IPS-NIHi7 (cell line): Measurements from ENCODE around the gene EXOC3.

Source experiments
- DNase-seq: peaks from one replicate; pipeline ENCODE4 v3.0.0; 2012; ENCODE audit warnings: mixed read lengths; ENCODE audit errors: extremely low spot score

Gene EXOC3

DNA sequence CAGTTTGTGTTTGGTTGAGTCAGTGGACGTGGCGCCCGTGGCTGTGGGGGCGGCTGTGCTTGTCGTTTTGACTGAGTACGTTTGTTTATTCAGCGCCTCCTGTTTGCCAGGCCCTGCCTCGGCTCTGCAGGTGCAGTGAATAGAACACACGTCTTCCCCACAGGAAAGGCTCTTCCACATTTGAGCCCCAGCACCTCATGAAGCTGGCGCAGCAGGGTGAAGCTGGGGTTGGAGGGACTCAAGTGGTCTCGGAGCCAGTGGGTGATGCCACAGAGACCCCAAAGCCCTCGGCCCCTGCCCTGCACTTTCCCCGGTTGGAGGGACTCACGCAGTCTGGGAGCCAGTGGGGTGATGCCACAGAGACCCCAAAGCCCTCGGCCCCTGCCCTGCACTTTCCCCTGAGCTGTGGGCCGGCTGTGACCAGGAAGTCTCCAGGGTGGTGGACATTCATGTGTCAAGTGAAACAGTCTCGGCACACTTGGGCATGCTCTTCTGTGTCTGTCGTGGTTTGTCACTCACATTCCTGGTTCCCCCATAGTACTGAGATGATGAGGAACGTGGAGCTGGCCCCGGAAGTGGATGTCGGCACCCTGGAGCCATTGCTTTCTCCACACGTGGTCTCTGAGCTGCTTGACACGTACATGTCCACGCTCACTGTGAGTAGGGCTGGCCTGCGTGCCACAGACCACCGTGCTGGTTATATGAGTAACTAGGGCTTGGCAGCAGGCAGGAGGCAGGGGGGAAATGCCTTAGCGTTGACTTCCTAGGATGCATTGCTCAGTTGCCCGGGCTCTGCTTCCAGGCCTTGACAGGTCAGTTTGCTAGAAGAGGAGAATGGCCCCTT is 13.6 kb downstream of the EXOC3 start:
- no peak for DNase-seq

DNA sequence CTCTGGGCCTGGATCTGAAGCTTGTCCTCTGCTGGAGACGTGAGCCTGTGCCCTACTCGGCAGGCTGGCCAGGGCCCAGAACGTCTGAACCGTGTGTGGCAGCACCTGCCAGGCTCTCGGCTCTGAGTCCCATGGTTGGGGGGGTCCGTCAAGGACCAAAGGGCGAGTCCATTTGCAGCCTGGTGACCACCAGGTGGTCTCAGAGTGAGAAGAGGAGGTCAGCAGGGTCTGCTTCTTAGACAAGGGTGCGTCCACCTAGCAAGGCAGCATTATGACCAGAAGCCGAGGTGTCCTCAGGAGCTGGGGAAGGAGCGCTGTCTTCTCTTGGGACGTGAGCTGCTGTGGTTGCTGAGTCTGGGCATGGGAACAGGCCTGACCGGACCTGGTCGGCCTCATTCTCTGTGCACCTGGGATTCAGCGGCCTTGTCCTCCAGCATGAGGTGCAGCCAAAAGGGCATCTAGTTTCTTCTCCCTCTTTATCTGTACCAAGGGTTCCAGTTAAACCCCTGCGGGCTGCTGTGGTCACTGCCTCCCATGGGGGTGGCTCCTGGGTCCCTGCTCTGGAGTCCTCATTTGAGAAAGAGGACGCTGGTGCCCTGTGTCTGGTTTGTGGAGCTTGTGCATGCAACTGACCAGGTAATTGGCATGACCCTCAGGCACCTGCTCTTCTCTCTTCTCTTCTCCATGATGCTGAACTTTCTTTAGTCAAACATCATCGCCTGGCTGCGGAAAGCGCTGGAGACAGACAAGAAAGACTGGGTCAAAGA is 14.4 kb downstream of the EXOC3 start:
- no peak for DNase-seq

DNA sequence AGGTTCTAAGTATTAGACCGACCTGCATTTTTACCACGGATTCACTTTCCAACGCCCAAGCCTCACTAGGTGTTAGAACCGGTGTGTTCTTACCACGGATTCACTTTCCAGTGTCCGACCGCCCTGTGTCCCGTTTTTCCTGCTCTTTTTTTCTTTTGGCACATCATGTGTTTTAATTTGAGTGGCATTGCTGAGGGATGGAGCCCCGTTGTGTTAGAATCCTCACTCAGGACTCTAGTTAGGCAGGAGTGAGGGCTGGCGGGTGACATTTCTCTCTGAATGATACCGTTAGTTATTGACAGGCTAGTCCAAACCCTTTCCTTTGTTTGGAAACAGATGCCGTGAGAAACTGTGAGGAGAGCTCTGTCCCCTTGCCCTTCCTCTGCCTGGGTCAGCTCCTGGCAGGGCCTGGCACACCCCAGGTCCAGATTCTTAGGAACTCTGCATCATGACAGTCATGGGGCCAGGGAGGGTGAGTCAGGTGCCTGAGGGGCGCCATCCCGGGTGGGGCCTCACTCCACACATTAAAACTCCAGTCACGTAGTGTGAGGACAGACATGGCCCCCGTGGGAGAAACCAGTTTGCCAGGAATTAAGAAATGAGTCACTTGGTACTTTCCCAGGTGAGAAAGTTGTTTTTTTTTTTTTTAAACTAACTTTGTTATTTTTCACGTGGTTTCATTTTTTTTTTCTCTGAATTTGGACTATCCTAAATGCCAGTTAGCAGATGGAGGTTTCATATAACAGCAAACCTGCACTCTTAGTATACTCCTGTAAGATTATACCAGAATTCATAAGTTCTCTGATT is 15.8 kb downstream of the EXOC3 start:
- DNase-seq = no peak

DNA sequence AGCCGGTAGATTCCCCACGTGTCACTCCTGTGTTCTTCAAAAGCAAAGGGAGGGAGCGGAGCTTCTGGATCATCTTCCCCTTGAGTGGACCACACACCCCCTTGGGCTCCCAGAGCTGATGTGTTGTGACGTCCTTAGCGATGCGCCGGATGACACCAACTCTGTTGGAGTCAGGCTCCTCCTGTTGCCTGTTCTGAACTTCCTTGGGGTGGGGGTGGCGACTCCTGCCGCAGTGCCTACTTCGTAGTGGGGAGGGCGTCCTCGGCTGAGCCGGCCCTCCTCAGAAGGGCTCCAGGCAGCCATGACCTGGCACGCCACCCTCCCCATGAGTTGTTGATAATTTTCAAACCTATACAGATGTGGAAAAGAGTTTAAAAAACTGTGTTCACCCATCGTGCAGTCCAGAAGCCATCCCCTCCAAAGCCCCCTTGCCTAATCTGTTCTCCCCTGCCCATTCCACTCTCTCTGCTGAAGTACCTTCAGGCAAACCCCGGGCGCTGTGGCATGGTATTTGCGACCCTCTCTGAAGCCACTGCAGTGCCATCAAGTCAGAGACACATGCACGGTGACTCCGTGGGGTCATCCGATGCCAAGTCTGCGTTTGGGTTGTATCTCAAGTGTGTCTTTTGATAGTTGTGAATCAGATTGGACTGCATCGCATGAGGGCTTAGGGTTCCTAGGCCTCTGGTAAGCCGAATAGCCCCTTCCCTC is 16.7 kb downstream of the EXOC3 start:
- DNase-seq = no peak

DNA sequence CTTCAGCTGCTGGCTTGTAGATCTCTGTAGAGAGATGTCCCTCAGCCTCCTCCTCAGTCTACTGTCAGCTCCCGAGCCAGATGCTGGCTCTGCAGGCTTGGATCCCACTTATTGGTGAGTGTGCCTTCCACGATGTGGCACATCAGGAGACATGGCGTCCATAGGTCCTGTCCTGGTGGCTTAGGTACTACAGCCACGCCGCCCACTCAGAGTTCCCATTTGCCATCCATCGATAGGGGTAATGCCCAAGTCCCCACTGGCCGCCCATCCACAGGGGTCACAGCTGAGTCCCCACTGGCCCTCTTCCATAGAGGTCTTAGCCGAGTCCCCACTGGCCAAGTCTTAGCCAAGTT is 17.3 kb downstream of the EXOC3 start:
- DNase-seq = no peak

DNA sequence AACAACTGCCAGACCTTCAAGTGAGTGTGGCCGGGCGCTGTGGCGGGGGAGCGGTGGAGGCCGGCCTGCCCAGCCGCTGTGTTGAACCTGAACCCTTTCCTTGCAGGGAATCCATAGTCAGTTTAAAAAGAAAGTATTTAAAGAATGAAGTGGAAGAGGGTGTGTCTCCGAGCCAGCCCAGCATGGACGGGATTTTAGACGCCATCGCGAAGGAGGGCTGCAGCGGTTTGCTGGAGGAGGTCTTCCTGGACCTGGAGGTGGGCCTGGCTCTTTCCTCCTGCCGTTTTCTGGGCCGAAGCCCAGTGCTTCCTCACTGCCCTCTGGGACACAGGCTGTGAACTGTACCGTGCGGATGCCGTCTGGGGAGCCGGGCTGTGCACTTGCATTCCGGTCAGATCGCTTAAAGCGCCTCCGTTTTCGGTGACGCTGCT is 19.1 kb downstream of the EXOC3 start:
- no peak for DNase-seq

DNA sequence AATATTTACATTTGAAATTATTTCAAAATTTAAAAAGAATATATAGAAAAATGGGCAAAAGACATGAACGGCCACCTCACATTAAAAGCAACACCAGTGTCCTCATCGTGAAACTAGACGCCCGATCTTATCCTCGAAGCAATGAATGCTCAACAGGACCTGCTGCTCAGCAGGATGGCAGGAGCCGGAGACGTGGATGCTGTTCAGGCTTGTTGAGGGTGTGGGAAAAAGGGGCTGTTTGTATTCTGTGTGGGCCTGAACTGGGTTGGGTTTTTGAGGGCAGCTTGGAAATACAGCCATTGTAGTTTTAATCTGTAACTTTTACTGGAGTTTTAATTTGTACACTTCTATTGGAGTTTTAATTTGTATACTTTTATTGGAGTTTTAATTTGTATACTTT is 20.3 kb downstream of the EXOC3 start:
- no peak for DNase-seq

DNA sequence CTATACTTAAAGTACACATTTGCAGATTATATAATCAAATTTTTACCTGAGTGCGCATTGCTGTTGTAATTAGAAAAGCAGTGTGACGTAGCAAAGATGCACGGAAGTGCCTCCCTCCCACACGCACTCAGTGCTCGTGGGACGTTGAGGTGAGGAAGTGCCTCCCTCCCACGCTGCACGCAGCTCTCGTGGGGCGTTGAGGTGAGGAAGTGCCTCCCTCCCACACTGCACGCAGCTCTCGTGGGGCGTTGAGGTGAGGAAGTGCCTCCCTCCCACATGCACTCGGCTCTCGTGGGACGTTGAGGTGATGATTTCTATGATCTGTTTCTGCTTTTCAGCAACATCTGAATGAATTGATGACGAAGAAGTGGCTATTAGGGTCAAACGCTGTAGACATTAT is 21.0 kb downstream of the EXOC3 start:
- DNase-seq = no peak

DNA sequence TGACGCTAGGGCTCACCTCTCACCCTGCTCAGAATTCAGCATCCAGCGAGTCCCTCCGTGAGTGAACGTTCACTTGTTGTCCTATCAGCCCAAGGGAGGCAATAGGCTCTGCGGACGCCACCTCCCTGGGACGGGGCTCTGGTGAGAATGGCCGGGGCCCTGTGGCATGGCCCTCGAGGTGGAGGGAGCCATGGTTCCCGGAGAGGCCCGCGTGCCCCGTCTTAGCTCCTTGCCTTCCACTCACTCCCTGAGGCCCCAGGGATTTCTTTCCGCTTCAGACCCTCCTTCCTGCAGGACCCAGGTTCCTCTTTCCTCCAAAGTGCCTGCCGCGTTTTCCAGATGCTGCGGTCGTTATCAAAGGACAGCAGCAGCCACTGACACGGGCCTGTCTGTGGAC is 21.5 kb downstream of the EXOC3 start:
- DNase-seq = no peak

DNA sequence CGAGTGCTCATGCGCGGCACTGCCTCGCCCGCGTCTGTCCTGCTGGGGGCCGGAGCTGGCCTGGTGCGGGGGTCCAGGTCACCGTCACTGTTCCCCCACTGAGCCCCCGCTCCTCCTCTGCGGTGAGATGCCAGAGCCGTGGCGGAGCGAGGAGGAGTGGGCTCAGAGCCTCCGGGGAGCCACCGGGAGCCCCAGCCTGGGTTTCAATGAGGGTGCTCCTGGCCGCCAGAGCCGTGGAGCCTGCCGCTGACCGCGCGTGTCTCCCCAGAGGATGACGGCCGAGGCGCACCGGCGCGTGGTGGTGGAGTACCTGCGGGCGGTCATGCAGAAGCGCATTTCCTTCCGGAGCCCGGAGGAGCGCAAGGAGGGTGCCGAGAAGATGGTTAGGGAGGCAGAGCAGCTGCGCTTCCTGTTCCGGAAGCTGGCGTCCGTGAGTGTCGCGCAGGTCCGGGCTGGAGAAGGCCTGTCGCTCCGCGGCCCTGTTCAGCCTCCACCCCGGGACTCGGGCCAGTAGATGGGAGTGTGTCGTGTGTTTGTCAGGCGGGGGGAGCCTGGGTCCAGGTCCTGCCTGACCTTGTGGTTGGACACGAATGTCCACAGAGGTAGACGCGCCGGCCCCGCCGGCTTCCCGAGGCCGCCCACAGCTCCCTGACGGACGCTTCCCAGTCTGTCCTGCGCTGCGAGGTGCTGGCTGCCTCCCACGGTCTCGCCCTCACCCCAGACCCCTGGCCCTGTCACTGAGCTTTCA is 22.0 kb downstream of the EXOC3 start:
- no peak for DNase-seq

DNA sequence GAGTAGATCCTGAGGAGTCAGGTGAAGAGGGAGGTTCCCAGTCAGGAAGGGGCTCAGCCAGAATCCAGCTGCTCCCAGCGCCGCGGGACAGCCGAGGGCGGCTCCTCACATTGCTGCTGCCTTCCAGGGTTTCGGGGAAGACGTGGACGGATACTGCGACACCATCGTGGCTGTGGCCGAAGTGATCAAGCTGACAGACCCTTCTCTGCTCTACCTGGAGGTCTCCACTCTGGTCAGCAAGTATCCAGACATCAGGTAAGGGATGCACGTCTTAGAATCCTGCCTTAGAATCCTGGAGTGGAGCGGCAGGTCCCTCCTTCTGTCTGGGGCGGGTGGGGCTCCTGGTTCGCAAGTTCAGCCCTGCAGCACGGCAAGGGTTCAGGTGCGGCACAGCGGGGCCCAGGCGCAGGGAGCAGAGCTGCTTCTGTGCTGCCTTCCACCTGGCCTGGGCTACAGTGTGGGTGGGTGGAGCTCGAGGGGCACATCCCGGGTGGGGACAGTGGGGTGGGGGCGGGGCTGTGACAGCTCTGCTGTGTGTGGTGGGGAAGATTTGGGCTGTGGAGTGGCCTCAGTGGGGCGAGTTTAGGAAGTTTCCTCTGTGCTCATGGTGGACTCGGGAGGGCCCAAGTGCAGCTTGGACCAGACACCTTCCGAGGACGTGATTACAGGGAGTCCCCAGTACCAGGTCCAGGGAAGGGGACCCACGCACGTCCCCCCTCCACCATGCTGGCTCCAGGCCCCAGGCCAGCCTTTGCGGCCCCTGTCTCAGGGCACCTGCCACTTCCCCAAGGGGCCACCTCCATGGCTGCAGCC is 22.8 kb downstream of the EXOC3 start:
- no peak for DNase-seq

DNA sequence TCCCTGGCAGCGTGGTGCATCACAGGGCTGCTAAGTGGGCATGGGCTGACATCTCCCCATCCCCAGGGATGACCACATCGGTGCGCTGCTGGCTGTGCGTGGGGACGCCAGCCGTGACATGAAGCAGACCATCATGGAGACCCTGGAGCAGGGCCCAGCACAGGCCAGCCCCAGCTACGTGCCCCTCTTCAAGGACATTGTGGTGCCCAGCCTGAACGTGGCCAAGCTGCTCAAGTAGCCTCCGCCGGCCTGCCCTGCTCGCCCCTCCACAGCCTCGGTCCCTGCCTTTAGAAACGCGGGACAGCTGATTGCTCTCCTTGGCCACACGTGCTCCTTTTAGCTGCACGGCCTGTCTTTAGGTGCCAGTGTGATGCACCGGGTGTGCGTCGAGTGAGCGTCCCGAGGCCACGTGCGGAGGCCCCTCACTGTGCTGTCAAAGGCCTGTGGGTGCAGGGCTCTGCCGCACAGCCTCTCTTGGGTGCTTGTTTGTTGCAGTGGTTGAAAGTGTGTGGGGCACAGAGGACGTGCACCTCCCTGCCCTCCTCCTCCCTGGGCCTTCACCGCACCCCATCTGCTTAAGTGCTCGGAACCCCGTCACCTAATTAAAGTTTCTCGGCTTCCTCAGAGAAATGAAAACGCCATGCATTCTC is 23.8 kb downstream of the EXOC3 start:
- no peak for DNase-seq

DNA sequence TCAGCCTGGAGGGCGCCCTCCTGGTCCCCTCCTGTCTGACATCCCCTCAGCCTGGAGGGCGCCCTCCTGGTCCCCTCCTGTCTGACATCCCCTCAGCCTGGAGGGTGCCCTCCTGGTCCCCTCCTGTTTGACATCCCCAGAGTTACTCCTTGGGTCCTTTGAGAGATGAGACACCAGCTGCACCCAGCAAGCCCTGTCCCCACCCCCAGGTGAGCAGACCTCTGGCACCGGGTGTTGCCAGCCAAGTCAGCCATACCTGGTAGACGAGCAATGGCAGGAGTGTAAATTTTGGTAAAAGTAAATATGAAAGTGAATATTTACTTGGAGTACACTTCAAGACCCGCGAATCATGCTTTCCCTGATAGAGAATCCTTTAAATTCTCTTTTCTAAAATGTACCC is 25.4 kb downstream of the EXOC3 start:
- DNase-seq = no peak

DNA sequence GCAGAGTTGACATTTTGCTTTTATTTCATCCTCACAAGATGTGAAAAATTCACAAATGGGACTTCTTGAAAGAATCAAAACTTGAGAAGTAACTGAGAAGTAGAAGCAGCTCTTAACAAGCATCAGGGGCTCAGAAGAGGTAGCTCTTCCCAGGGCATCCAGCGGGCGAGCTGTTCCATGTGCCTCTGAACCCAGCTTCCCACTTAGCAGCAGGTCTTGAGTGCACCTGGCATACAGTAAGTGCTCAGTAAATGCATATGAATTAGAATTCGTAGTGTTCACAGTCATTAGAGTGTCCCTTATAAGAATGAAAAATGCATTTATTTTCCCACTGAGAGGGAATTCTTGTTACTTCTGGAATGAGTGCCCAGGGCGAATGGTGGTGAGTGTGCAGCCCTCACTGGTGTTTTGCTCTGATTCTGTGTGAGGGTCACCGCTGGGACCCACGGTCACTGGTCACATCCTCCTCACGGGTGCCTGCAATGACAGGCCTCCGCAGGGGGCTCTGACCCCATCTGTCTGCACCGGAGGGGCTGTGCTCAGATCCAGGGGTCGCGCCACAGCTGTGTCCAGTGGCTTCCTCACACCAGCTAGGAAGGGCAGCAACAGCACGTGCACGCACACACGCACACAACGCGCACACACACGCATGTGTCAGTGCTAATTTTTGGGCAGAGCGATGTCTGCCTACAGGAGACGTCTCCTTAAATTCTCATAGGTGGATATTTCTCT is 26.9 kb downstream of the EXOC3 start:
- no peak for DNase-seq

DNA sequence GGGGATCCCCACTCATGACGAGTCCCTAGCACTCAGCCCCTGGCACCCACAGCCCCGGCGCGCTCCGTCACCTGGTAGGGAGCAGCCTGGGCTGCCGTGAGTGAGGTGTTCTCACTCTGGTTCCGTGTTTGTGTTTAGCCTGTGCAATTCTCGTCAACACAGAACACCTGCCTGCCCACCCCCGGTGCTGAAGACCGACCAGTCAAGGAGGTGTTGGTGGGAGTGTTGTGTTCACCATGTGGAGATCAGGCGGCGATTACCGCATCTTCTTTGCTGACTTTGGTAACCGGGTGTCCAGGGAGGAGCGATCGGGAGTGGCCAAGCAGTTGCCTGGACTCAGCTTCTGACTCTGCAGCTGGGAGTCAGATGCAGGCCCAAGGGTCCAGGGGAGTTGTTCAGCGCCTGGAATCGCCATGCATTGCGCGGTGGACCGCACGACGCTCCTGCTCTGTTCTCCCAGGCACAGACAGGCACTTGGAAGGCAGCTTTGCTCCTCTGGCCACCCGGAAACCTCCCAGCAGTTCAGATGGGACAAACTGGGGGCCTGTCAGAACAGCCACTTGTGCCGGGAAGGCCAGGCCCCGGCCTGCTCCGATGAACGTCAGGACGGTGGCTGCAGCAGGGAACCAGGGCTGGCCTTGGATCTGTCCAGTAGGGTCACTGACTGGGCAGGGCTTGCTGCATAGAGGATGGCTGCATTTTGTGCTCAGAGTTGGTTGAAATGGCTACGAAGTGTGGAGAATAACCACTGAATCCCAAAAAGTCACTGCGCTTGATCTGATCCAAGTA is 28.2 kb downstream of the EXOC3 start:
- DNase-seq = no peak

DNA sequence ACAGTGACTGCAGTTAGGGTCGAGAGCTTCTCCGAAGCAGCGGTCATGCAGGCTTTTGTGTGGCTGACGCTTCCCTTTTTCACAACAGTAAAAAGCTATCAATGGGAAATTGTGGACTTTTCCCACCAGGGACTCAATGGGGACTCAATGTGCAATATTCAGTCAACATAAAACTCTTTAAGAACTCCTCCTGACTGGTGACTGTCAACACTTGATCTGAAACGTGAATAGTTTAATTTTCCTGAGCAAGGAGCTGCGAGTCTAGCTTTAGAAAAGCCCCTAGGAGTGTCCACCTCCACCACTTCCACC is 28.7 kb downstream of the EXOC3 start:
- DNase-seq = no peak

DNA sequence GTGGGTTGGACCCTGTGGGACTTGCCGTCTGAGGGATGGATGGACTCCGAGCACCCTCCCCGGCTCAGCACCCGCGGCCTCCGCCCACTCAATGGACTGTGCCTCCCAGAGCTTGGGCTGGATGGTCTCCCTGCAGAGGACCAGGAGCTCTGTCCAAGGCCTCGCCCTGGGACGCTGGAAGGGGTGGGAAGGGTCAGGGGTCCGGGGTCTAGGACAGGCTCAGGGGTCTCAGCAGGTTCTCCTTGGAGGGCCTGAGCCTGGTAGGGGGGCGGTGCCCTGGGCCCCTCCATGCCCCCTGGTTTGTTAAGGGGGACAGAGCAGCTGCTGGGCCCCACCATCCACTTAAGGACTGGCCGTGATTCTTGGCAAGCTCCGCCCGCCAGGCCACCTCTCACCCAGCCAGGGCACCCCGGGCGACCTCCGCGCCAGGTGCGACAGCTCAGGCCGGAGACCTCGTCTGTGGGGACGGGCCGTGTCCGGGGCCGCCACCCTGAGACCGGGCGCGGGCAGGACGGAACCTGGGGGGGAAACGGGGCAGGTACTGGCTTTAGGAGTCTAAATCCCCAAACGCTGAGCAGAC is 29.2 kb downstream of the EXOC3 start:
- no peak for DNase-seq
